ENCODE measurements around the gene CCND2. TPM values are rescaled to one million over a fixed set of nuclear protein-coding genes. Genes with fewer than 3 reads are reported as not detected.

The CCND2 gene
- total and polyA plus RNA-seq, 9 donors: 4.0 to 105 (median 45.4) TPM

DNA sequence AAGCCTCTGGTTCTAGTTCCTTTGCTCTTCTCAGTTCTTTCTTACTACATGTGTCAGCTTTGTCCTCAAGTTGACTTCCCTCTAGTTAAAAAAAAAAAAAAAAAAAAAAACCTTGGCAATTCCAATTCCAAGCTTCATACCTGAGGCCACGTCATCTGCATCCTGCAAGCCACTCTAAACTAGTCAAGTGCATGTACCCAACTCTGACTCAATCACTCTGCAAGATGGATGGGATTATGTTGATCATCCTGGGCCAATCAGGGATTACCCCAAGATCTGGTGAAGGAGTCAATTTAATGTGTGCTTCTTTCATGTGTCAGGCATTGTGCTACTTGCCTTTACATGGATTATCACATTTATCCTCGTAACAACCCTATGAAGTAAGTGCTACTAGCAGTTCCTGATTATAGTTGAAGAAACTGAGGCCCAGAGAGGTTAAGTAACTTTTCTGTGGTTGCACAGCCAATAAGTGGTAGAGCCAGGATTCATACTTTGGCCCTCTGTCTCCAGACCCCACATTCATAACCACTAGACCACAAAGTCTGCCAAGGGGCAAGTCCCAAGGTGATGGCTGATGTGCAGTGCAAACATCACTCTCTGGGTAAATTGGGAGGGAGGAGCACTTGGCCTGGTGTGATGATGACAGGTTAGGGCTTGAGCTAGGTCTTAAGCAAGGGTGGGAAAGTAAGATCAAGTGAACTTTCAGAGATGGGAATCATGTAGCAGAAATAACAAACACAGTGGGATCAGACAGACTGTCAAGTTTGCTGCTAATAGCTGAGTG, 17.3 kb upstream of the CCND2 start:
- intact Hi-C loops (cut with DNase I): no loop called here
- DNase-seq: no peak
- TF ChIP-seq EP300 (IDR thresholded peaks at IDR 0.05) (no peak), POLR2A (IDR thresholded peaks at IDR 0.05) (no peak)
- TF ChIP-seq, protein P1, sequence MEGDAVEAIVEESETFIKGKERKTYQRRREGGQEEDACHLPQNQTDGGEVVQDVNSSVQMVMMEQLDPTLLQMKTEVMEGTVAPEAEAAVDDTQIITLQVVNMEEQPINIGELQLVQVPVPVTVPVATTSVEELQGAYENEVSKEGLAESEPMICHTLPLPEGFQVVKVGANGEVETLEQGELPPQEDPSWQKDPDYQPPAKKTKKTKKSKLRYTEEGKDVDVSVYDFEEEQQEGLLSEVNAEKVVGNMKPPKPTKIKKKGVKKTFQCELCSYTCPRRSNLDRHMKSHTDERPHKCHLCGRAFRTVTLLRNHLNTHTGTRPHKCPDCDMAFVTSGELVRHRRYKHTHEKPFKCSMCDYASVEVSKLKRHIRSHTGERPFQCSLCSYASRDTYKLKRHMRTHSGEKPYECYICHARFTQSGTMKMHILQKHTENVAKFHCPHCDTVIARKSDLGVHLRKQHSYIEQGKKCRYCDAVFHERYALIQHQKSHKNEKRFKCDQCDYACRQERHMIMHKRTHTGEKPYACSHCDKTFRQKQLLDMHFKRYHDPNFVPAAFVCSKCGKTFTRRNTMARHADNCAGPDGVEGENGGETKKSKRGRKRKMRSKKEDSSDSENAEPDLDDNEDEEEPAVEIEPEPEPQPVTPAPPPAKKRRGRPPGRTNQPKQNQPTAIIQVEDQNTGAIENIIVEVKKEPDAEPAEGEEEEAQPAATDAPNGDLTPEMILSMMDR (IDR thresholded peaks at IDR 0.05): no peak

DNA sequence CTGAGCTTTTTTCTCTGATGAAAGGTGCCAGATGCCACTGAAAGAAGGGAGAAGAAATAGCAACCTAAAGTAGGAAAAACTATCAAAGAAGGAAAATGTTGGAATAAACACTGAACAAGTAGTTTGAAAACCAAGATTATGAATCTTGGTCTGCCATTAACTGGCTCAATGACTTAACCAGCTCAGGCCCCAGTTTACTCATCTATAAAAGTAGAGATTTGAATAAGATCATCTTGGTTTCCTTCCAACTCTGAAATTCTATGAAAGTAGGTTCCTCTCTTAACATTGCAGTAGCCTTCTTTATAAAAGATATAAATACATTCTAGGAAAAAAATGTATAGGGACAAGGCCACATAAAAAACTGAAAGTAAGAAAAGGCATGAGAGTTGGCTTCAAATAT, 16.1 kb upstream of the CCND2 start:
- Histone ChIP-seq H3K9me3 (no peaks in the 10 kb centered on the region), H3K36me3 (no peaks in the 10 kb centered on the region), H3K27me3 (no peaks in the 10 kb centered on the region), H3K27ac (no peak overlapping the region), H3K4me1 (ENCODE audit: insufficient read depth) (no peaks in the 10 kb centered on the region), H3K4me3 (no peak overlapping the region)
- DNase-seq: no peak
- intact Hi-C loops (cut with DNase I): no loop called here
- TF ChIP-seq, protein P1 (IDR thresholded peaks at IDR 0.05): no peak
- TF ChIP-seq POLR2A (IDR thresholded peaks at IDR 0.05): no peak

More for the DNA sequence above, 17.3 kb upstream of the CCND2 start:
- H3K27me3 ChIP-seq: no peaks in the 10 kb centered on the region
- 86 to 97% (median 88%) methylated on average over 2 of the region's 2 CpGs for WGBS, 3 donors
- no peak overlapping the region for H3K27ac ChIP-seq
- H3K4me1 ChIP-seq (ENCODE audit: insufficient read depth): no peaks in the 10 kb centered on the region
- no peaks in the 10 kb centered on the region for H3K9me3 ChIP-seq
- H3K36me3 ChIP-seq: no peaks in the 10 kb centered on the region
- no peak overlapping the region for H3K4me3 ChIP-seq

DNA sequence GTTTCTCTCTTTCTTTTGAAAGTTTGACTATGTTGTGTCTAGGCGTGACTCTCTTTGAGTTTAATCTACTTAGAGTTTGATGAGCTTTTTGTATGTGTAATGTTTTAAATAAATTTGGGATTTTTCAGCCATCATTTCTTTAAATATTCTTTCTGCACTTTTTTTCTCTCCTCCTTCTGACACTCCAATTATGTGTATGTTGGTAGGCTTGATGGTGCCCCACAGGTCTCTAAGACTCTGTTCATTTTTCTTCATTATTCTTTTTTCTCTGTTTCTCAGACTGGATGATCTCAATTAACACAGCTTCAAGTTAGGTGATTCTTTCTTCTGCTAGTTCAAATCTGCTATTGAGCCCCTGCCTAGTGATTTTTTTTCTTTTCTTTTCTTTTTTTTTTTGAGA, 14.5 kb upstream of the CCND2 start:
- Histone ChIP-seq H3K27me3 (no peaks in the 10 kb centered on the region), H3K9me3 (no peaks in the 10 kb centered on the region), H3K4me1 (ENCODE audit: insufficient read depth) (no peaks in the 10 kb centered on the region), H3K4me3 (no peak overlapping the region), H3K27ac (no peak overlapping the region), H3K36me3 (no peaks in the 10 kb centered on the region)
- TF ChIP-seq POLR2A (IDR thresholded peaks at IDR 0.05) (no peak), EP300 (IDR thresholded peaks at IDR 0.05) (no peak)
- TF ChIP-seq, protein P1 (IDR thresholded peaks at IDR 0.05): no peak
- intact Hi-C loops (cut with DNase I): no loop called here
- 92 to 98% (median 97%) methylated on average over 1 of the region's 1 CpG for WGBS, 3 donors
- no peak for DNase-seq

DNA sequence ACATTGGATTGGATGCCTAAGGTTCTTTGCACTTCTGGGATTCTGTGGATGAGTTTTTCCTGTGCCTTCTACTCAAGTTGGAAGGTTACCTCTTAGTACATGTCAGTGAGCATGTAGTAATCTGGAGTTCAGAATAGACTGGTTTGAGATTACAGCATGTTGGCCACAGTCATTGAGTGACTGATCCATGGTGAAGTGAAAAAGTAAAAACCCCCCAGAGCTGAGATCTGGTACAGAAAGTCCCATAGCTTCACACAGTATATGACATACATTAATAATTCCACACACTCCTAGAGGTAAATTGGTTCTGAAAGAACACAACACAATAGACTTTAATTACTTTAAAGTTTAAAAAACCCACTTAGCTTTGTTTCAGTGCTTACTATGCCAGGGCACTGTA, 11.9 kb upstream of the CCND2 start:
- no peak for TF ChIP-seq POLR2A (IDR thresholded peaks at IDR 0.05)
- TF ChIP-seq, protein P1 (IDR thresholded peaks at IDR 0.05): no peak
- no peak for TF ChIP-seq EP300 (IDR thresholded peaks at IDR 0.05)
- no peak overlapping the region for H3K4me3 ChIP-seq
- DNase-seq: no peak
- H3K36me3 ChIP-seq: no peaks in the 10 kb centered on the region
- no peaks in the 10 kb centered on the region for H3K27me3 ChIP-seq
- H3K9me3 ChIP-seq: no peaks in the 10 kb centered on the region
- H3K27ac ChIP-seq: no peak overlapping the region
- no peaks in the 10 kb centered on the region for H3K4me1 ChIP-seq (ENCODE audit: insufficient read depth)
- intact Hi-C loops (cut with DNase I): no loop called here

Measured in ovary (tissue), 9 donors.